ENCODE results near the gene FAM107B.

FAM107B gene

GRCh38 chr10:14543904-14544210 lies 230.8 kb downstream of the FAM107B start:
- no peak for TF ChIP-seq ISL1 (CRISPR knock-in tag; IDR thresholded peaks at IDR 0.05)

GRCh38 chr10:14543046-14543903 lies 231.4 kb downstream of the FAM107B start:
- no peak for ATAC-seq
- TF ChIP-seq TOX (CRISPR knock-in tag; IDR thresholded peaks at IDR 0.05; ENCODE audit: borderline replicate concordance), result no peak
- no peak for TF ChIP-seq CSRNP3 (CRISPR knock-in tag; IDR thresholded peaks at IDR 0.05)
- no peak for TF ChIP-seq CSDC2 (CRISPR knock-in tag; IDR thresholded peaks at IDR 0.05)
- TF ChIP-seq ZNF565 (CRISPR knock-in tag; conservative IDR thresholded peaks at IDR 0.05; ENCODE audit: low read depth), result no peak
- TF ChIP-seq ZFP30 (CRISPR knock-in tag; IDR thresholded peaks at IDR 0.05), result no peak
- TF ChIP-seq OSR1 (CRISPR knock-in tag; IDR thresholded peaks at IDR 0.05), result no peak

More at GRCh38 chr10:14543904-14544210, 230.8 kb downstream of the FAM107B start:
- ATAC-seq, result no peak

- no peak for TF ChIP-seq ZC3H10 (CRISPR knock-in tag; IDR thresholded peaks at IDR 0.05)
- no peak for TF ChIP-seq TSHZ2 (CRISPR knock-in tag; IDR thresholded peaks at IDR 0.05)
- no peak for TF ChIP-seq CREB5 (CRISPR knock-in tag; IDR thresholded peaks at IDR 0.05; ENCODE audit: low read depth)
- TF ChIP-seq SNAI2 (CRISPR knock-in tag; IDR thresholded peaks at IDR 0.05), result no peak
- no peak for TF ChIP-seq ZFP3 (CRISPR knock-in tag; IDR thresholded peaks at IDR 0.05)
- no peak for TF ChIP-seq CSRNP3 (CRISPR knock-in tag; IDR thresholded peaks at IDR 0.05)
- TF ChIP-seq PATZ1 (CRISPR knock-in tag; IDR thresholded peaks at IDR 0.05; ENCODE audit: borderline replicate concordance), result no peak
- TF ChIP-seq ZFP30 (CRISPR knock-in tag; IDR thresholded peaks at IDR 0.05), result no peak
Observed at GRCh38 chr10:14541379-14541778, 233.3 kb downstream of the FAM107B start.

GRCh38 chr10:14540611-14541010 lies 234.1 kb downstream of the FAM107B start:
- TF ChIP-seq RARB (CRISPR knock-in tag; IDR thresholded peaks at IDR 0.05) (no peak), ZC3H10 (CRISPR knock-in tag; IDR thresholded peaks at IDR 0.05) (no peak), CREB5 (CRISPR knock-in tag; IDR thresholded peaks at IDR 0.05; ENCODE audit: low read depth) (no peak), GLIS3 (CRISPR knock-in tag; IDR thresholded peaks at IDR 0.05) (no peak), ZNF8 (CRISPR knock-in tag; IDR thresholded peaks at IDR 0.05) (no peak), OSR1 (CRISPR knock-in tag; IDR thresholded peaks at IDR 0.05) (no peak), TCF4 (CRISPR knock-in tag; IDR thresholded peaks at IDR 0.05; ENCODE audit: borderline replicate concordance) (no peak)
- ATAC-seq, result no peak

More at GRCh38 chr10:14541379-14541778, 233.3 kb downstream of the FAM107B start:
- ATAC-seq, result no peak

All from SK-N-SH treated with all-trans-retinoic acid at 6 μM for 48 hours (cell line).